Parietal lobe (tissue), 1 donor: ENCODE results near the gene OR2AP1. TPM values are rescaled to one million over a fixed set of nuclear protein-coding genes. Genes with fewer than 3 reads are reported as not detected.

Experiments
- total RNA-seq: library from RNA; depleted of rRNA; stranded (reverse); fragments of >200 nt; gene quantifications from one replicate; pipeline ENCODE4 v1.2.3, GENCODE V29; 2014

Gene OR2AP1
- total RNA-seq, result not detected

DNA sequence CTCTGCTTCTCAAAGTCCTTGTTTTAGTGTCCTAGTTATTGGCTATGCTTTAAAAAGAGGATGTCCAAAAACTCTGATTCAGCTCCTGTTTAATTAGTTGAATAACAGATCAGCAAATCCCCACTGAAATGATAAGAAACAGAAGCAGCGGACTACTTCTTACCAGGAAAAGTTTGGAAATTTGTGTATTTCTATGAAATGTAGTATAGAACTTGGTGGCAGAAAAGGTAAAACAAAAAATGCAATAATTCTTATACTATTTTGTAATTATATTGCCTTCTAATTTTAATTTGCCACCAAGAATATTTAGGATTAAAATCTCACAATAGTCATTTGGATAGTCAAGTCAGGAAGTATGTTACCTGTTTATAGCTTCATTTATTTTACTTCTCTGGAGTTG is at the start of gene OR2AP1:
TSS of gene OR2AP1 (plus strand) at position 301 of the 400 bp plus-strand sequence. CDS start 1,947 bp downstream, outside the sequence.

GRCh38 chr12:55549302-55549701 is 23.0 kb upstream of the OR2AP1 start, which contains the start of gene OR6C4:
OR6C4 (plus strand) TSS chr12:55549602; CDS start chr12:55551227, 1,625 bp downstream.

Other genes with a start within 250 kb of the OR2AP1 start
- gene OR6C3, start 241.7 kb upstream of the OR2AP1 start, total RNA-seq, result not detected
- gene OR6C75, start 209.5 kb upstream of the OR2AP1 start, total RNA-seq, result not detected
- not detected for gene OR6C65, start 171.9 kb upstream of the OR2AP1 start, total RNA-seq
- not detected for gene OR6C76, start 146.2 kb upstream of the OR2AP1 start, total RNA-seq
- not detected for gene OR6C2, start 128.4 kb upstream of the OR2AP1 start, total RNA-seq
- gene OR6C70, start 102.3 kb upstream of the OR2AP1 start, total RNA-seq, result not detected
- not detected for gene OR6C68, start 80.1 kb upstream of the OR2AP1 start, total RNA-seq
- gene OR6C4, start 22.9 kb upstream of the OR2AP1 start, total RNA-seq, result not detected
- gene OR10P1, start 64.4 kb downstream of the OR2AP1 start, total RNA-seq, result not detected
- gene ITGA7, start 135.4 kb downstream of the OR2AP1 start, total RNA-seq, result 11.6 TPM
- gene BLOC1S1, start 143.6 kb downstream of the OR2AP1 start, total RNA-seq, result 22.8 TPM
- 9.1 TPM for gene RDH5, start 147.9 kb downstream of the OR2AP1 start, total RNA-seq
- 119 TPM for gene CD63, start 156.5 kb downstream of the OR2AP1 start, total RNA-seq
- 11.0 TPM for gene GDF11, start 170.7 kb downstream of the OR2AP1 start, total RNA-seq
- 84.2 TPM for gene SARNP, start 245.3 kb downstream of the OR2AP1 start, total RNA-seq
- gene ORMDL2, start 245.6 kb downstream of the OR2AP1 start, total RNA-seq, result 5.9 TPM